Endometrial microvascular endothelial cells (primary cell): ENCODE results near the gene OR7A10. TPM values are rescaled to one million over a fixed set of nuclear protein-coding genes. Genes with fewer than 3 reads are reported as not detected.

Experiments
- in situ Hi-C: cut with HindIII; loops from 2 replicates; pipeline ENCODE4 v1.10.0; 2017; ENCODE audit warnings: low sequenced_read_pairs, low pct_unique_long_range_greater_than_20kb; ENCODE audit errors: inconsistent ontology term
- total RNA-seq: library from RNA; depleted of rRNA; stranded (reverse); fragments of >200 nt; gene quantifications from one replicate; pipeline ENCODE4 v1.2.3, GENCODE V29; 2015; ENCODE audit errors: inconsistent ontology term

The OR7A10 gene
- total RNA-seq: not detected

- in situ Hi-C loops: no loop called here
Measured at GRCh38 chr19:14848822-14849221, at the start of gene OR7A10. Gene OR7A10 (minus strand): TSS chr19:14848922. CDS start chr19:14841877, 7,045 bp downstream.

DNA sequence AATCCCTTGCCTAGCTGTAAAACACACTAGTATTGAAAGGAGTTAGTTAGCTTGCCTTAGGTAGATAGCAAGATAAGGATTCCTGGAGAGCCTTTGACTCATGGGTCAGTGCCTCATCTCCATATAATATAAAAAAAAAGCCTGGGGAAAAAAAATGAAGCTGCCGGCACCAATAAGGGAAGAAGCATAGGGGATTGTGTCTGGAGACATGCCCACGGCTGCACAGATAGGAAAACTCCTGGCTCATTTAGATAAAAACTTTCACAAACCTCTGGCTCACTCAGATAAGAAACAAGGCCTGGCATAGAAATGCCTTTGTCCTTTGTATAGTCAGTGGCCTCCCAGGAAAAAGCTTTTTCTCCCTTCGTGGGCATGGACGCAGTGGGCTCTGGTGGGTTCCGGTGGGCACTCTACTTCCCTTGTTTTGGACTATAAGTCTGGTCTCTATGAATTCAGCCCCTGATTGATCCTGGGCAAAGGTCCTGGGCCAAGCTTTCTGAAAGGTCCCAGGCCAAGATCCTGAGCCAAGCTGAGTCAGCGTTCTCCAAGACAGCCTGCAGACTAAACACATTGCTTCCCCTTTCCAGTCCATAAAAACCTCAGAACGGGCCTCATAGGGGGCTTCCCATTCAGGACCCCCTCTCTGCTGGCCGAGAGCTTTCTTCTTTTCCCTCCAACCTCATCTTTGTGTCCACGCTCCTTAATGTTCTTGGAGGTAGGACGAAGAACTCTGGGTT is 42.1 kb upstream of the OR7A10 start:
- in situ Hi-C loops: no loop called here

- in situ Hi-C loops: no loop called here
Measured at GRCh38 chr19:14889994-14890642, 41.4 kb upstream of the OR7A10 start.

DNA sequence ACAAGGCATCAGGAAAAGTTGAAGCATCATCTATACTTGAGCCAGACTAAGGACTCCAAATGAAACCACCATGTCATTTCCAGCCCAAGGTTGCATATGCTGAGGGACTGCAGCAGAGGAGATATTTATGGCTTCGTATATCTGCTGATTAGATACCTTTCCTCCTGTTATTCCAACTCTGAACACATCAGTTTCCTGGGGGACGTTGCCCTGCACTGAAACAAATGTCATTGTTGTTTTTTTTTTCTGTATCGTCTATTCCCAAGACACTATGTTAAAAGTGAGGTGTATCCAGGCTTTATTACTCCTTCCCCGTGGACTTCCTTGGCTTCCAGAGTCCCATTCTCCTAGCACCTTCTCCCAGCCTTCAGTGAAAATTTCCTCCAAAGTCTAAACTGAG is 37.3 kb upstream of the OR7A10 start, which contains the start of gene OR7A17:
OR7A17 (minus strand) TSS at position 101 of the 400 bp plus-strand sequence. CDS start 4,777 bp downstream, outside the sequence.
- in situ Hi-C loops: no loop called here

- in situ Hi-C loops: no loop called here
Measured at GRCh38 chr19:14871619-14872230, 23.0 kb upstream of the OR7A10 start.

DNA sequence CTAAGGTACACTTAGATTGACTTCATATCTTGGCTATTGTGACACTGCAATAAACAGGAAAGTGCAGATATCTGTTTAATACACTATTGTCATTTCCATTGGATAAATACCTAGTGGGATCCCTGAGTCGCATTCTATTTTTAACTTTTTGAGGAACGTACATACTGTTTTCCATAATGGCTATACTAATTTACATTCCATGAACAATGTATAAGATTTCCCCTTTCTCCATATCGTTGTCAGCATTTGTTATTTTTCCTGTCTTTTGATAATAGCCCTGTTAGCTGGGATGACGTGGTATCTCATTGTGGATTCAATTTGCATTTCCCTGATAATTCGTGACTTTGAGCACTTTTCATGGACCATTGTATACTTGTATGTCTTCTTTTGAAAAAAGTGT is 19.8 kb upstream of the OR7A10 start:
- in situ Hi-C loops: no loop called here

- in situ Hi-C loops: no loop called here
Measured at GRCh38 chr19:14843578-14843977, 5.1 kb downstream of the OR7A10 start.

- in situ Hi-C loops: no loop called here
Measured at GRCh38 chr19:14843169-14843568, 5.6 kb downstream of the OR7A10 start.

DNA sequence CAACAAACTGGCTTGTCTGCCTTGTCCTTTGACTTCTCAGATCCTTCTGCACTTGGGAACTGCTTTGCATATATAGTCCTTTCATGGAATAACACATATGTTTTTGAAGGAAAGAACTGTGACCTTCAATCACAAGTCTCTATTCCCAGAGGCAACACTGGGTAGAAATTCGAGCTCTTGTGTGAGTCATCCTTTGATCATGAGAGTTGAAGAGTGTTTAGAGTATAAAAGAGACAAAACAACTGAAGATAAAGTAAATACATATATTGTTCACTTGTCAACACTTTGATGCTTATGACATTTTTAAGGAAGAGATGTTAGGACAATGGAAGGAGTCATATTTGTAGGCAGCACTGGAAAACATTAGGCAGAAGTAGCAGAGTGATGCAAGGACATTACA is 8.5 kb downstream of the OR7A10 start:
- in situ Hi-C loops: no loop called here

DNA sequence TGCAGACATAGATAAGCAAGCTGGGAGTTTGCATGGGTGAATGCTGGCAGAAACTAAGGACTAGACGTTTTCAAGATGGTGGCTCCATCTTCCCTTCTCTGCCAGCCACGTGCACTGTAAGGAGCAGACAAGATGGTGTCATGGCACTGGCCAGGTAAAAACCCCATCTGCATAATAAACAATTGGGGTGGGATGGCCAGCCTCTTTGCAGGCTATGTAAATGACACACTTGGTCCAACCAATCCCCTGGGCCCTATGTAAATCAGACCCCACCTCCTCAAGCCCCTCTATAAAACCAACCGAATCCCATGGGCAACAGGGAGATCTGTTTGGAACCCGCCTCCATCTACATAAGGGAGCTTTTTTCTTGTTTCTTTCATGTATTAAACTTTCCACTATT is 11.3 kb downstream of the OR7A10 start:
- in situ Hi-C loops: no loop called here

GRCh38 chr19:14835011-14835410 is 13.7 kb downstream of the OR7A10 start, which contains the start of the genes OR7A5 and OR7C1:
Gene OR7A5 (minus strand): TSS chr19:14835185. CDS start chr19:14828241, 6,944 bp downstream.
Gene OR7C1 (minus strand): TSS chr19:14835185. CDS start chr19:14800136, 35,049 bp downstream.
- in situ Hi-C loops: no loop called here

- in situ Hi-C loops: no loop called here
Measured at GRCh38 chr19:14830702-14831101, 18.0 kb downstream of the OR7A10 start.

GRCh38 chr19:14826006-14826405 is 22.7 kb downstream of the OR7A10 start:
- in situ Hi-C loops: no loop called here

DNA sequence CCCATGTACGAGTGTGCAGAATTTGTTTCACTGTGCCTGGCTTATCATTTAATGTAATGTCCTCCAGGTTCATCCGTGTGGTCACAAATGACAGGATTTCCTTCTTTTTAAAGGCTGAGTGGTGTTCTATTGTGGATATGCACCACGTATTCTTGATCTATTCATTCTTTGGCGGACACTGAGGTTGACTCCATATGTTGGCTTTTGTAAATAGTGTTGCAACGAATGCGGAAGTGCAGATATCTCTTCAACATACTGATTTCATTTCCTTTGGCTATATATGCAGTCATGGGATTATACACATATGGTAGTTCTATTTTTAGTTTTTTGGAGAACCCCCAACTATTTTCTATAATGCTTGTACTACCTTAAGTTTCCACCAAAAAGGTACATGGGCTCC is 26.8 kb downstream of the OR7A10 start:
- in situ Hi-C loops: no loop called here

DNA sequence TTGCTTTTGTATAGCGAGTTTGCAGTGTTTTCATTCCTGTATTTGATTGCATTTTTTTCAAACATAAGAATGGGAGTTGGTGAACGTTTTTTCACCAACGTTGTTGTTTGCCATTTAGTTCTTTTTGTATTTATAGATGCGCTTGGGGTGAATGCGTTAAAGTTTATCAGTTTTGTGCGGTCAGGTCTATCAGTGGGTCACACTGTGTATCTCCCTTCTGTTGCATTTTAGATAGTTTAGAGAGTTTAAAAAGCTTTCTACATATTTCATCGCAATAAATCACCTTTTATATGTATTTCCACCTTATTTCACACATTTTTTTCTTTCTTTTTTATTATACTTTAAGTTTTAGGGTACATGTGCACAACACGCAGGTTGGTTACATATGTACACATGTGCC is 30.1 kb downstream of the OR7A10 start:
- in situ Hi-C loops: no loop called here

- in situ Hi-C loops: no loop called here
Measured at GRCh38 chr19:14817052-14817451, 31.7 kb downstream of the OR7A10 start.

DNA sequence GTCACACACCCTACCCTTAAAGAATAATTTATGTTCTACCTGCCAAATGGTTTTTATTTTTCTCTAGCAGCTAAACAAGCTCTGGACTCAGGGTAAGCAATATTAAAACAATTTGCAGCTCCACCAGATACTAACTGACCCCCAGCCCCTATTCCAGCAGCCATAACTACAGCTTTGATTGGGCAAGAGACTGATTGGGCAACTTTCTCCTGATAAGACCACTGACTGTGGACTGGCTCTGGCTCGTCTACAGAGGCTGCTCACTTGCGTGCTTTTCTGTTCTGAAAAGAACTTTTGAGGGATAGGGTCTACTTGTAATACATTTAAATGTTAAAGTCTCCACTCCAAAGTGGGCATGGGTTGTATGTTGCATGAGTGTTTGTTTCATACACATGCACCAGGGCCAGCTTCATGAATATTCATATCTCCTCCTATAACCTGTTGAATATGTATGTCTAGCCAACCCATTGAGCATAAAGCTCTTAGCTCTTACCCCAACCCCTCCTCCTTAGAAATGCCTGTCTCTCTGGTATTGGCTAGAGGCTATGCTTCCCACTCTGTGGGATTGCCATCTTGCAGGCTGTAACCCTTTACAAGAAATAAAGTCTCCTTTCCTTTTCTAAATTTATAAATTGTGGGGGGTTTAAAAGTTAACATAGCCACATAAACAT is 33.6 kb downstream of the OR7A10 start:
- in situ Hi-C loops: no loop called here

DNA sequence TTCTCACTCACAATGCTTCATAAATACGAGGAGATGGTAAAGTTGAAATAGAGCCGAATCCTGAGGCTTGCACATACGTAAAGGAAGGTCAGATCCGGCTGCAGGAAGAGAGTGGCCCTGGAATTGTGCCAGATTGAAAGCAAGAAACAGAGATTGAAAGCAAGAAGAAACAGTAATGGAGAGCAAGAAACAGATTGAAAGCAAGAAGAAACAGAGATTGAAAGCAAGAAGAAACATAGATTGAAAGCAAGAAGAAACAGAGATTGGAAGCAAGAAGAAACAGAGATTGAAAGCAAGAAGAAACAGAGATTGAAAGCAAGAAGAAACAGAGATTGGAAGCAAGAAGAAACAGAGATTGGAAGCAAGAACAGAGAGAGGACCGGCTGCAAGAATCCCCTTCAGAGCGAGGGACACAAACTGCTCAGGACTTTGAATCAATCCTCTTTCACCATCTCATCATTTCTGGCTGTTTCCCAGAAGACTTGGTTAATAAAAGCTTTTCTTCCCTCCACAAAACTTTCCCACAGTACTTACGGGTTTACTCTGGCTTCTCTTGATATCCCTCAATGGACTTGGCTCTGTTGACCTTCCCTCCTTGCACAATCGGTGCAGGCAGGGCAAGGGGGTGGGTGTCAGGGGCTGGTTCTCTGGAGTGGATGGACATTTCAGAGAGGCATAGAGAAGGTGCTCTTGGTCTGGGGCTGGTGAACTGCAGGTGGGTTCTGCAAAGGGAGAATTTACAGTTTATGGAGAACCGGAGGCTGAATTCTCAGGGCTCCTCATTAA is 39.3 kb downstream of the OR7A10 start:
- in situ Hi-C loops: no loop called here

GRCh38 chr19:14804765-14805164 is 44.0 kb downstream of the OR7A10 start:
- in situ Hi-C loops: no loop called here
